H9 (cell line): ENCODE results near the gene SRRM3. TPM values are rescaled to one million over a fixed set of nuclear protein-coding genes. Genes with fewer than 3 reads are reported as not detected.

Experiments used
- DNase-seq: peaks from one replicate; pipeline ENCODE4 v3.0.0-alpha.2; 2017
- H2AFZ ChIP-seq: one replicate; pipeline ENCODE4 v1.6.1; 2013; ENCODE audit warnings: mild to moderate bottlenecking, low read length, control low read depth, moderate library complexity
- H2AK5ac ChIP-seq: 2 replicates; pipeline ENCODE4 v1.6.1; 2013; ENCODE audit warnings: low read length, control low read depth, mixed read lengths; ENCODE audit not compliant: insufficient read length
- H2BK120ac ChIP-seq: one replicate; pipeline ENCODE4 v1.6.1; 2013; ENCODE audit warnings: low read depth, mild to moderate bottlenecking, low read length, control low read depth, inconsistent platforms; ENCODE audit not compliant: poor library complexity, severe bottlenecking
- H2BK12ac ChIP-seq: 2 replicates; pipeline ENCODE4 v1.6.1; 2013; ENCODE audit warnings: low read length, control low read depth, mixed read lengths, low read depth; ENCODE audit not compliant: insufficient read length
- H2BK15ac ChIP-seq: 2 replicates; pipeline ENCODE4 v1.6.1; 2013; ENCODE audit warnings: low read depth, low read length, control low read depth
- H2BK20ac ChIP-seq: one replicate; pipeline ENCODE4 v1.6.1; 2013; ENCODE audit warnings: low read depth, mild to moderate bottlenecking, low read length, control low read depth, inconsistent platforms; ENCODE audit not compliant: poor library complexity, severe bottlenecking
- H2BK5ac ChIP-seq: 2 replicates; pipeline ENCODE4 v1.6.1; 2013; ENCODE audit warnings: low read length, control low read depth, mixed read lengths; ENCODE audit not compliant: insufficient read length
- H3K14ac ChIP-seq: 2 replicates; pipeline ENCODE4 v1.6.1; 2013; ENCODE audit warnings: low read length, control low read depth; ENCODE audit not compliant: insufficient read depth
- H3K18ac ChIP-seq: 2 replicates; pipeline ENCODE4 v1.6.1; 2013; ENCODE audit warnings: low read depth, mild to moderate bottlenecking, mixed read lengths, low read length, control low read depth; ENCODE audit not compliant: insufficient read length
- H3K23ac ChIP-seq: 2 replicates; pipeline ENCODE4 v1.6.1; 2013; ENCODE audit warnings: low read length, control low read depth, mixed read lengths, low read depth; ENCODE audit not compliant: insufficient read length
- H3K23me2 ChIP-seq: 2 replicates; pipeline ENCODE4 v1.6.1; 2013; ENCODE audit warnings: low read depth, mild to moderate bottlenecking, mixed read lengths, low read length, control low read depth; ENCODE audit not compliant: insufficient read length, poor library complexity, severe bottlenecking
- H3K27ac ChIP-seq: 2 replicates; pipeline ENCODE4 v1.5.1; 2013; ENCODE audit warnings: low read length, control low read depth, mixed read lengths, low read depth; ENCODE audit not compliant: insufficient read length
- H3K27me3 ChIP-seq: 2 replicates; pipeline ENCODE4 v1.6.1; 2013; ENCODE audit warnings: low read length, control low read depth, inconsistent platforms; ENCODE audit not compliant: insufficient read depth
- H3K4ac ChIP-seq: 2 replicates; pipeline ENCODE4 v1.6.1; 2013; ENCODE audit warnings: low read depth, mild to moderate bottlenecking, control low read depth, inconsistent platforms, low read length, moderate library complexity
- H3K4me1 ChIP-seq: 2 replicates; pipeline ENCODE4 v1.6.1; 2013; ENCODE audit warnings: low read length, control low read depth, inconsistent platforms; ENCODE audit not compliant: insufficient read depth
- H3K4me2 ChIP-seq: 2 replicates; pipeline ENCODE4 v1.6.1; 2013; ENCODE audit warnings: low read length, control low read depth, mixed read lengths; ENCODE audit not compliant: insufficient read length, insufficient read depth
- H3K56ac ChIP-seq: 2 replicates; pipeline ENCODE4 v1.6.1; 2013; ENCODE audit warnings: low read depth, mild to moderate bottlenecking, mixed read lengths, low read length, control low read depth; ENCODE audit not compliant: insufficient read length
- H3K79me1 ChIP-seq: 2 replicates; pipeline ENCODE4 v1.6.1; 2013; ENCODE audit warnings: low read depth, mild to moderate bottlenecking, moderate library complexity, low read length, control low read depth, inconsistent platforms; ENCODE audit not compliant: insufficient read depth, poor library complexity, severe bottlenecking
- H3K79me2 ChIP-seq: 2 replicates; pipeline ENCODE4 v1.6.1; 2013; ENCODE audit warnings: low read length, control low read depth, inconsistent platforms; ENCODE audit not compliant: insufficient read depth
- H3K9ac ChIP-seq: 2 replicates; pipeline ENCODE4 v1.6.1; 2013; ENCODE audit warnings: low read length, control low read depth, mixed read lengths; ENCODE audit not compliant: insufficient read length; ENCODE audit errors: extremely low read depth
- H3K9me3 ChIP-seq: one replicate; pipeline ENCODE4 v1.6.1; 2013; ENCODE audit warnings: low read depth, low read length, inconsistent platforms; ENCODE audit not compliant: control insufficient read depth
- H3T11ph ChIP-seq: one replicate; pipeline ENCODE4 v1.6.1; 2013; ENCODE audit warnings: mild to moderate bottlenecking, low read length, control low read depth, inconsistent platforms
- H4K20me1 ChIP-seq: one replicate; pipeline ENCODE4 v1.6.1; 2013; ENCODE audit not compliant: control insufficient read depth, insufficient read length, insufficient read depth
- H4K5ac ChIP-seq: 2 replicates; pipeline ENCODE4 v1.6.1; 2013; ENCODE audit warnings: low read depth, mild to moderate bottlenecking, mixed read lengths, low read length, control low read depth; ENCODE audit not compliant: insufficient read length
- H4K8ac ChIP-seq: replicated peaks from 2 replicates; pipeline ENCODE4 v1.6.1; 2013; ENCODE audit warnings: low read length, control low read depth, mixed read lengths, low read depth; ENCODE audit not compliant: insufficient read length
- H4K91ac ChIP-seq: 2 replicates; pipeline ENCODE4 v1.6.1; 2013; ENCODE audit warnings: low read depth, mild to moderate bottlenecking, moderate library complexity, mixed read lengths, low read length, control low read depth; ENCODE audit not compliant: insufficient read length
- H3K27ac Mint-ChIP-seq, 3 experiments: 2 replicates in 2 of 3; 3 replicates in 1 of 3; pipeline ENCODE4 v1.8.0; 2020 to 2021; ENCODE audit warnings: mixed read lengths in 3 of 3, mild to moderate bottlenecking in 1 of 3, moderate library complexity in 1 of 3
- H3K27me3 Mint-ChIP-seq: 2 replicates; pipeline ENCODE4 v1.8.0; 2021; ENCODE audit warnings: low read depth, mild to moderate bottlenecking, moderate library complexity, mixed read lengths
- H3K36me3 Mint-ChIP-seq, 3 experiments: 2 replicates in 2 of 3; 3 replicates in 1 of 3; pipeline ENCODE4 v1.8.0; 2020 to 2021; ENCODE audit warnings: low read depth in 3 of 3, mixed read lengths in 3 of 3; ENCODE audit not compliant: insufficient read depth in 1 of 3
- H3K4me1 Mint-ChIP-seq, 2 experiments: 2 replicates each; pipeline ENCODE4 v1.8.0; 2020; ENCODE audit warnings: mixed read lengths in 2 of 2
- H3K4me3 Mint-ChIP-seq, 2 experiments: 2 replicates in 1 of 2; 3 replicates in 1 of 2; pipeline ENCODE4 v1.8.0; 2020 to 2021; ENCODE audit warnings: mild to moderate bottlenecking in 2 of 2, mixed read lengths in 2 of 2, moderate library complexity in 1 of 2
- H3K9me3 Mint-ChIP-seq, 2 experiments: 2 replicates in 1 of 2; 3 replicates in 1 of 2; pipeline ENCODE4 v1.8.0; 2020; ENCODE audit warnings: mild to moderate bottlenecking in 2 of 2, mixed read lengths in 2 of 2, moderate library complexity in 1 of 2
- CTCF ChIP-seq: fragments of 200-600 bp; sonication (generic); conservative IDR thresholded peaks from 3 replicates; pipeline ENCODE4 v1.8.0; 2021; ENCODE audit warnings: antibody characterized with exemption, mild to moderate bottlenecking
- WGBS: extraction: QIAGEN DNeasy Blood & Tissue Kit; methylation state at CpG from one replicate; pipeline ENCODE4 v1.1.7; 2013; ENCODE audit warnings: missing lambda C conversion rate, low lambda C conversion rate, mixed read lengths; ENCODE audit not compliant: insufficient read length; ENCODE audit errors: extremely low coverage; 5-methylcytosine and 5-hydroxymethylcytosine counted together
- total RNA-seq: library from RNA; stranded (reverse); gene quantifications from 2 replicates; pipeline ENCODE4 v1.2.1, GENCODE V29; 2021

The SRRM3 gene
- total RNA-seq, 1 experiment from 2014 or later, result 11.0 TPM

GRCh38 chr7:76233538-76234281 is 32.0 kb downstream of the SRRM3 start:
- no peak for TF ChIP-seq CTCF
- H3K36me3 Mint-ChIP-seq, result no peaks in the 10 kb centered on the region
- no peak overlapping the region for H2BK5ac ChIP-seq
- H3K23me2 ChIP-seq, result peaks cover 5% of the 10 kb centered on the region
- peak overlapping the region; percentile 55 to 74 for H3K4me3 Mint-ChIP-seq
- DNase-seq, result peak; percentile 79
- H3K23ac ChIP-seq, result no peak overlapping the region
- no peak overlapping the region for H2BK120ac ChIP-seq
- peaks cover 20% of the 10 kb centered on the region for H3K4me1 ChIP-seq
- no peak overlapping the region for H3K4ac ChIP-seq
- peaks cover 55 to 66% of the 10 kb centered on the region in 2 experiments for H3K4me1 Mint-ChIP-seq
- no peaks in the 10 kb centered on the region for H3K9me3 ChIP-seq
- no peaks in the 10 kb centered on the region for H3K79me1 ChIP-seq
- H2BK12ac ChIP-seq, result no peak overlapping the region
- no peaks in the 10 kb centered on the region for H4K20me1 ChIP-seq
- H3K27ac Mint-ChIP-seq, result peak overlapping the region; percentile 62 to 92 (median 86); a peak in 6 of 7 replicates
- peaks cover 6% of the 10 kb centered on the region for H3K27me3 Mint-ChIP-seq
- no peak overlapping the region for H4K91ac ChIP-seq
- no peak overlapping the region for H3K9ac ChIP-seq
- H3T11ph ChIP-seq, result no peak overlapping the region
- no peak overlapping the region for H3K27ac ChIP-seq
- no peak overlapping the region for H2BK20ac ChIP-seq
- H2AFZ ChIP-seq, result no peak overlapping the region
- peak overlapping the region; percentile 83 for H3K4me2 ChIP-seq
- no peak overlapping the region for H3K14ac ChIP-seq
- no peak overlapping the region for H3K56ac ChIP-seq
- no peak overlapping the region for H2BK15ac ChIP-seq
- H3K18ac ChIP-seq, result no peak overlapping the region
- H3K79me2 ChIP-seq, result no peaks in the 10 kb centered on the region
- no peak overlapping the region for H4K8ac ChIP-seq
- H3K27me3 ChIP-seq, result no peaks in the 10 kb centered on the region
- no peaks in the 10 kb centered on the region; a peak in 2 of 5 replicates for H3K9me3 Mint-ChIP-seq
- no peak overlapping the region for H2AK5ac ChIP-seq
- no peak overlapping the region for H4K5ac ChIP-seq
- WGBS, result no CpG with 5 or more reads among the region's 5 CpGs
